Measurements from ENCODE around the gene MRE11.

The MRE11 gene

DNA sequence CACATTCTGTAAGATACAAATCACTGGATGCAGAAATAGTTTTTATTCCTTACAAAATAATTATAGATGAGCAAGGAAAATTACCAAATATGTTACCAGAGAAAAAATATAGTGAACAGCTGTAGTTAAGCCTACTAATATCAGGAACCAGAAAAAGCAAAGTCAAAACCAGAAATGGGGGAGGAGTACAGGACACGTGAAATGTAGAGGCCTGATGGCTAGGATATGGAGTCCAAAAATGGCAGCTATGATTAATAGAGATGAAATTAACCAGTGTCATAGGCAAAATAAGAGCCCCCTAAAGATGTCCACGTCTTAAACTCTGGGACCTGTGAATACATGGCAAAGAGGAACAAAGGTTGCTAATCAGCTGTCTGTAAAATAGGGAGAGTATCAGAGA, 34.1 kb downstream of the MRE11 start (continued):
- TF ChIP-seq KLF17 (tag by site-specific recombination; IDR thresholded peaks at IDR 0.05) = no peak

DNA sequence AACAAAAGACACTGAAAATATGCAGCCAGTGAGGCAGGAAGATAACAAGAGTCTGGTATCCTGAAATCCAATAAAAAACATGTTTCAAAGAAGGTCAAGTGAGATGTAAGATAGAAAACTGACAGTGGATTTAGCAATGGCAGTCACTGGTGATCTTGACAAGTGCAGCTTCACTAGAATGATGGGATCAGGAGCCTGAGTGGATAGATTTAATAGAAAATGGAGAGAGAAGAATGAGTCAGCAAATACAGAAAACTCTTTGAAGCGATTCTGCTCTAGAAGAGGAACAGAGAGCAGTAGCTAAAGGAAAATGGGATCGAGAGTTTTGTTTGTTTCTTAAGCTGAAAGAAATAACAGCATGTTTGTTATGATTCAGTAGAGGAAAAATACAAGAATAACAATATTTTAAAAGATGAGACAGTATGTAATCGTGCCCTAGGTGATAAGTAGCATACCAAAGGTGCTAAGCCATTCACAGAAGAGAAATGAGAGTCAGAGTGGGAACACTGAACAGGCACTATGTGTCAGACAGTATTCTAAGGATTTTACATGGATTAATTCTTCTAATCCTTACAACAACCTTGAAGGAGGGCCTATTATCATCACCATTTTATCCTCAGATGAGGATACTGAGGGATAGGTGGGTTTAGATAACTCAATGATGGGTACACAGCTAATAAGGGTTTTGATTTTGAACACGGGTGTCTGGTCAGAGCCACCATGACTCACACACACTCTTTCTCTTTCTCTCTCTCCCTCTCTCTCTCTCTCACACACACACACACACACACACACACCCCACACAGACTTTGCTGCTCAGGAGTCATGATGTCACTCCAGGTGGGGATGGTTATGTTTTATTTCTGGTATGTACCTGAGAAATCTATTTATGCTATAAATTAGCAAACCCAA, 36.3 kb downstream of the MRE11 start:
- ChIA-PET CTCF (interaction anchor here (0.6 kb wide), 1 partner anchor 580 kb away, joined by 4 read pairs; no protein-coding TSS in a partner anchor), POLR2A (no interaction called here)
- Histone ChIP-seq H3K9me3 (ENCODE audit: control insufficient read depth, insufficient read depth, low read depth, low read length) (no peaks in the 10 kb centered on the region), H3K36me3 (ENCODE audit: control insufficient read depth in 2 of 2, insufficient read depth in 1 of 2, low read length in 2 of 2) (peaks cover 11 to 66% of the 10 kb centered on the region in 2 experiments), H3K4me3 (ENCODE audit: low read depth, low read length) (no peak overlapping the region), H3K4me1 (ENCODE audit: control insufficient read depth, insufficient read depth, low read length) (no peaks in the 10 kb centered on the region), H3K27ac (ENCODE audit: extremely low read depth, low read depth, low read length) (no peak overlapping the region)
- TF ChIP-seq PRDM1 (tag by site-specific recombination; IDR thresholded peaks at IDR 0.05) (no peak), CTCF (tag by site-specific recombination; IDR thresholded peaks at IDR 0.05) (no peak), ZNF394 (tag by site-specific recombination; IDR thresholded peaks at IDR 0.05; ENCODE audit: borderline replicate concordance) (no peak), ZNF26 (tag by site-specific recombination; IDR thresholded peaks at IDR 0.05) (no peak), ZNF302 (tag by site-specific recombination; IDR thresholded peaks at IDR 0.05; ENCODE audit: low read depth) (no peak)

- peaks cover 11 to 59% of the 10 kb centered on the region in 2 experiments for H3K36me3 ChIP-seq (ENCODE audit: control insufficient read depth in 2 of 2, insufficient read depth in 1 of 2, low read length in 2 of 2)
- no peaks in the 10 kb centered on the region for H3K4me1 ChIP-seq (ENCODE audit: control insufficient read depth, insufficient read depth, low read length)
- CTCF ChIA-PET = no interaction called here
- POLR2A ChIA-PET = no interaction called here
- H3K27ac ChIP-seq (ENCODE audit: extremely low read depth, low read depth, low read length) = no peak overlapping the region
- H3K4me3 ChIP-seq (ENCODE audit: low read depth, low read length) = no peak overlapping the region
- no peaks in the 10 kb centered on the region for H3K9me3 ChIP-seq (ENCODE audit: control insufficient read depth, insufficient read depth, low read depth, low read length)
- TF ChIP-seq ZNF660 (tag by site-specific recombination; IDR thresholded peaks at IDR 0.05) = no peak
- no peak for TF ChIP-seq SCRT2 (tag by site-specific recombination; IDR thresholded peaks at IDR 0.05)
- TF ChIP-seq ZNF324 (tag by site-specific recombination; IDR thresholded peaks at IDR 0.05) = no peak
- TF ChIP-seq ZNF174 (tag by site-specific recombination; IDR thresholded peaks at IDR 0.05) = no peak
- TF ChIP-seq ZSCAN4 (tag by site-specific recombination; IDR thresholded peaks at IDR 0.05) = no peak
- no peak for TF ChIP-seq HOXA7 (CRISPR knock-in tag; IDR thresholded peaks at IDR 0.05; ENCODE audit: borderline replicate concordance)
- TF ChIP-seq, protein P1, sequence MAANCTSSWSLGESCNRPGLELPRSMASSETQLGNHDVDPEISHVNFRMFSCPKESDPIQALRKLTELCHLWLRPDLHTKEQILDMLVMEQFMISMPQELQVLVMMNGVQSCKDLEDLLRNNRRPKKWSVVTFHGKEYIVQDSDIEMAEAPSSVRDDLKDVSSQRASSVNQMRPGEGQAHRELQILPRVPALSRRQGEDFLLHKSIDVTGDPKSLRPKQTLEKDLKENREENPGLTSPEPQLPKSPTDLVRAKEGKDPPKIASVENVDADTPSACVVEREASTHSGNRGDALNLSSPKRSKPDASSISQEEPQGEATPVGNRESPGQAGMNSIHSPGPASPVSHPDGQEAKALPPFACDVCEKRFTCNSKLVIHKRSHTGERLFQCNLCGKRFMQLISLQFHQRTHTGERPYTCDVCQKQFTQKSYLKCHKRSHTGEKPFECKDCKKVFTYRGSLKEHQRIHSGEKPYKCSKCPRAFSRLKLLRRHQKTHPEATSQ (tag by site-specific recombination; IDR thresholded peaks at IDR 0.05) = no peak
- TF ChIP-seq GFI1B (tag by site-specific recombination; IDR thresholded peaks at IDR 0.05) = no peak
- no peak for TF ChIP-seq ZNF16 (tag by site-specific recombination; IDR thresholded peaks at IDR 0.05; ENCODE audit: low read depth)
- no peak for TF ChIP-seq REST (tag by site-specific recombination; IDR thresholded peaks at IDR 0.05)
- TF ChIP-seq ZNF138 (tag by site-specific recombination; IDR thresholded peaks at IDR 0.05; ENCODE audit: borderline replicate concordance) = no peak
- TF ChIP-seq ZNF654 (tag by site-specific recombination; IDR thresholded peaks at IDR 0.05; ENCODE audit: low read depth) = no peak
Measured at GRCh38 chr11:94455861-94456260, 37.8 kb downstream of the MRE11 start.
